SJSA1 (cell line): ENCODE measurements around the gene RAB13. TPM values are rescaled to one million over a fixed set of nuclear protein-coding genes. Genes with fewer than 3 reads are reported as not detected.

Experiments used
- DNase-seq, 2 experiments: peaks; one replicate each; pipeline ENCODE4 v3.0.0-alpha.2; 2015 to 2020; ENCODE audit warnings: low spot score in 2 of 2, low read depth in 1 of 2
- H3K27ac ChIP-seq: fragments of 250-450 bp; sonication (Bioruptor Pico); 2 replicates; pipeline ENCODE4 v1.5.1; 2020; ENCODE audit warnings: mild to moderate bottlenecking, moderate library complexity
- H3K27me3 ChIP-seq: fragments of 250-450 bp; sonication (Bioruptor Pico); replicated peaks from 2 replicates; pipeline ENCODE4 v1.5.1; 2020; ENCODE audit warnings: mild to moderate bottlenecking, moderate library complexity
- H3K36me3 ChIP-seq: fragments of 250-450 bp; sonication (Bioruptor Pico); 2 replicates; pipeline ENCODE4 v1.5.1; 2020; ENCODE audit warnings: mild to moderate bottlenecking
- H3K4me1 ChIP-seq: fragments of 250-450 bp; sonication (Bioruptor Pico); replicated peaks from 2 replicates; pipeline ENCODE4 v1.6.1; 2021; ENCODE audit warnings: mild to moderate bottlenecking
- H3K4me3 ChIP-seq: fragments of 250-450 bp; sonication (Bioruptor Pico); 2 replicates; pipeline ENCODE4 v1.5.1; 2020; ENCODE audit warnings: mild to moderate bottlenecking
- H3K9me3 ChIP-seq: fragments of 250-450 bp; sonication (Bioruptor Pico); replicated peaks from 2 replicates; pipeline ENCODE4 v1.5.1; 2020; ENCODE audit warnings: mild to moderate bottlenecking
- total RNA-seq: library from RNA; depleted of rRNA; stranded (reverse); fragments of >200 nt; shearing (Covaris generic); gene quantifications from 2 replicates; pipeline ENCODE4 v1.2.3, GENCODE V29; 2014

Gene RAB13
- total RNA-seq, 1 experiment from 2014 or later: 33.5 TPM

- Histone ChIP-seq H3K4me1 (peaks cover 20% of the 10 kb centered on the region), H3K27me3 (no peaks in the 10 kb centered on the region), H3K27ac (no peak overlapping the region), H3K4me3 (peak overlapping the region; percentile 81), H3K9me3 (no peaks in the 10 kb centered on the region), H3K36me3 (peaks cover 47% of the 10 kb centered on the region)
- peak in 1 of 2 experiments; percentile 45 for DNase-seq
These were observed 28.4 kb downstream of the RAB13 start for GRCh38 chr1:153957744-153958110.

DNA sequence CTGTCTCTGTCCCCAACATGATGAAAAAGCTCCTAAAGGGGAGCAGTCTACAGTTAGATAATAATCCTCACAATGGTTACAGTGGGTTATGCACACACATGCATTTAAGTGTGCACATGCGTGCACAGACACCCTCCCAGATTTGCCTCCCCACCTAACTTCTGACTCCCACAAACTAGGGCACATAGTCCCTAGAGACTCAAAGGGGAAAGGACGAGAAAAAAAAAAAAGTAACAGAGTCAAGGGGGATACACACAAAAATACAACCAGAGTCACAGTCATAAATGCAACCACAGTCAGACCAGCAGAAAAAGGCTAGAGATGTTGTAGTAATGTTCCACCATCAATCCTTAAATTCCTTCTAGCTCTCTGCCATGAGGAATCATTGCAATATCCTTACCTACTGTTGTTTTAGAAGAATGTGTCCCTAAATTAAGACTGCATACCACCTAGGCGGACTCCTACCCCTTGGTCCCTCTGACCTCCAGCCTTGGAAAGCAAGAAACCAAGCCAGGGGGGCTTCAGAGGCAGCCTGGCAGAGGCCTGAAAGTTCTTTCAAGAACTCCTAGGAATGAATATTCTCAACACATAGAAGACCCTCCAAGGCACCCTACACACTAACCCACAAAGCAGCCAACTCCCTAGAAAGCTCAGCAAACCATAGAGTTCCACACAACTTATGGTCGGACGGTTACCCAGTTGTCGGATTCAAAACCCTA is 29.0 kb downstream of the RAB13 start:
- no peaks in the 10 kb centered on the region for H3K27me3 ChIP-seq
- no peaks in the 10 kb centered on the region for H3K9me3 ChIP-seq
- no peak overlapping the region for H3K27ac ChIP-seq
- peaks cover 15% of the 10 kb centered on the region for H3K4me1 ChIP-seq
- peaks cover 53% of the 10 kb centered on the region for H3K36me3 ChIP-seq
- H3K4me3 ChIP-seq: peak overlapping the region; percentile 81
- DNase-seq: no peak

DNA sequence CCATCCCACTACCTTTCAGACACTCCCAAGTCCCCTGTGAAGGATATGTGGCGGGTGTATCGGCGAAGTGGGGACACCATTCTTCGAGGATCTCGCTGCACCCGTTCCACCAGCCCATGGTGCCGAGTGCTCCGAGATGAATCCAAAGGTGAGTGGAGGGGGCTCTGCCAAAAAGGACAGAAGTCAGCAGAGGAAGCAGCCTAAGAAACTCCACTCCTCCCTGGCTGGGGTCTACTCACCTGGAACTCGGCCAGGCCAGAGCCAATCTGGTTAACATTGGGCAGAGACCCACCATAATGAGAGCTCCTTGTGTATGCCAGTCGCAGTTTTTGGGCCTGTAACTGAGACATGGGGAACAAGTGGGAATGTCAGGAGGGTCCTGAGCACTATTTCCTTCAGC is 31.3 kb downstream of the RAB13 start:
- no peak for DNase-seq
- Histone ChIP-seq H3K36me3 (peaks cover 54% of the 10 kb centered on the region), H3K9me3 (no peaks in the 10 kb centered on the region), H3K27ac (no peak overlapping the region), H3K4me1 (peaks cover 11% of the 10 kb centered on the region; the same call in 1 of the 2 replicates), H3K27me3 (no peaks in the 10 kb centered on the region), H3K4me3 (no peak overlapping the region)

DNA sequence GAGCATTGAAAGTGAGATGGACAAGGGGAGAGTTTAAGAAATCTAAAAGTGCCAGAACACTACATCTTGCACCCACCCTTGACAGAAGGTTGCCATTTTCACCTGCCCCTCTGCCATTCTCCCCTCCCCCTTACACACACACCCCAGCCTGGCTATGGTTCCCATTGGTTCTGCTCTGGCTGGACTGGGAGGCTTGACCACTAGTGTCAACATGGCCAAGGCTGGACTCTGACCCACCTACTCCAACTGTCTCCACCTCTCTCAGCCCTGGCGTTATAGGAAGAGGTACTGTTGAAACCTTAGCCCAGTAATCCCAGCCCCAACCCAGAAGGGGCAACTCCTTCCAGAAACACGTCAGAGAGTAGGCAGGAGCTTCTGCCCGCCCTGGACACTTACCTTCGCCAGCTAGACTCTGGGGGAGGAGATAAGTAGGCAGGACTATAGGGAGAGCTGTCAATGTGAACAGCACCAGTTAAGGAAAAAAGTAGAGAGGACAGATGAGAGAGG is 32.2 kb downstream of the RAB13 start:
- no peaks in the 10 kb centered on the region for H3K9me3 ChIP-seq
- H3K27me3 ChIP-seq: no peaks in the 10 kb centered on the region
- DNase-seq: peak in 1 of 2 experiments; percentile 36
- no peak overlapping the region for H3K27ac ChIP-seq
- H3K36me3 ChIP-seq: peaks cover 54% of the 10 kb centered on the region
- no peak overlapping the region for H3K4me3 ChIP-seq
- peaks cover 9% of the 10 kb centered on the region; the same call in 1 of the 2 replicates for H3K4me1 ChIP-seq

- Histone ChIP-seq H3K4me1 (peaks cover 4% of the 10 kb centered on the region), H3K27ac (no peak overlapping the region), H3K4me3 (no peak overlapping the region), H3K36me3 (peaks cover 68% of the 10 kb centered on the region), H3K27me3 (no peaks in the 10 kb centered on the region), H3K9me3 (no peaks in the 10 kb centered on the region)
- no peak for DNase-seq
These were observed 34.3 kb downstream of the RAB13 start for GRCh38 chr1:153951801-153952200.

GRCh38 chr1:153951183-153951582 is 35.0 kb downstream of the RAB13 start:
- peaks cover 74% of the 10 kb centered on the region for H3K36me3 ChIP-seq
- peaks cover 2% of the 10 kb centered on the region; the same call in 1 of the 2 replicates for H3K9me3 ChIP-seq
- peaks cover 6% of the 10 kb centered on the region for H3K4me1 ChIP-seq
- H3K4me3 ChIP-seq: no peak overlapping the region
- H3K27ac ChIP-seq: no peak overlapping the region
- no peaks in the 10 kb centered on the region for H3K27me3 ChIP-seq
- DNase-seq: no peak

DNA sequence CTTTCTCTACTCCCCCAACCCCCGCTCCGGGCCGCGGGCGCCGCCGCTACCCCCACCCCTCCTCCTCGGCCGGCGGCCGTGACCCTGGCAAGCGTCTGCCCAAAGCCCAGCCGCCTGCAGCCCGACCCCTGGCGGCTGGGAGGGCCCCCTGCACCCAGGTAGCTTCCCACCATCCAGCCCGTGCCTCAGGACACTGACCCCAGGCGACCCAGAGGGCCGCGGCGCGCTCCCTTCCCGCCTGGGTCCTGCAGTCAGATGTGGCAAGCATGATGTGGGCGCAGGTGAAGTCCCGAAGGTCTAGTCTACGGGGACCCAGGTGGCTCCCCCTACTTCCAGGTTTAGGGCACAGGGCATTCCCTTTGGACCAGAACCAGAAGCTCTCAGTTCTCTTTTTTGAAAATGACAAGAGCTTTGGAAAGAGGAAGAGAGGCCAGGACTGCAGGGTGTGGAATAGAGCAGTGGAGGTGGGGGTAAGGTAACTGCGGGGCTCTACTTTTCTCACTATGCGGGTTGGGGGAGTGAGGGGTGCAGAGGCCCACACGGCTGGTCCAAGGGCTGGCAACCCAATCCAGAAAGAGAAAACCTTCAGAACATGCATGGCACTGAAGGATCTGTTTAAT is 39.4 kb downstream of the RAB13 start, which contains the start of gene DENND4B:
Gene DENND4B, minus strand, starts transcription at position 97 of the 620 bp plus-strand sequence. CDS start 2,344 bp downstream, outside the sequence.
- Histone ChIP-seq H3K4me1 (peaks cover 23% of the 10 kb centered on the region), H3K36me3 (peaks cover 81% of the 10 kb centered on the region), H3K27ac (peak within 1 kb of the TSS; percentile 71), H3K9me3 (peaks cover 6% of the 10 kb centered on the region), H3K27me3 (no peaks in the 10 kb centered on the region), H3K4me3 (peak within 1 kb of the TSS; percentile 100)
- peak; percentile 63 to 82 for DNase-seq

- Histone ChIP-seq H3K4me1 (peaks cover 23% of the 10 kb centered on the region), H3K4me3 (peak overlapping the region; percentile 100), H3K9me3 (peaks cover 6% of the 10 kb centered on the region), H3K27ac (peak overlapping the region; percentile 71), H3K36me3 (peaks cover 81% of the 10 kb centered on the region), H3K27me3 (no peaks in the 10 kb centered on the region)
- peak; percentile 69 to 70 for DNase-seq
These were observed 40.1 kb downstream of the RAB13 start for GRCh38 chr1:153945795-153946621.

DNA sequence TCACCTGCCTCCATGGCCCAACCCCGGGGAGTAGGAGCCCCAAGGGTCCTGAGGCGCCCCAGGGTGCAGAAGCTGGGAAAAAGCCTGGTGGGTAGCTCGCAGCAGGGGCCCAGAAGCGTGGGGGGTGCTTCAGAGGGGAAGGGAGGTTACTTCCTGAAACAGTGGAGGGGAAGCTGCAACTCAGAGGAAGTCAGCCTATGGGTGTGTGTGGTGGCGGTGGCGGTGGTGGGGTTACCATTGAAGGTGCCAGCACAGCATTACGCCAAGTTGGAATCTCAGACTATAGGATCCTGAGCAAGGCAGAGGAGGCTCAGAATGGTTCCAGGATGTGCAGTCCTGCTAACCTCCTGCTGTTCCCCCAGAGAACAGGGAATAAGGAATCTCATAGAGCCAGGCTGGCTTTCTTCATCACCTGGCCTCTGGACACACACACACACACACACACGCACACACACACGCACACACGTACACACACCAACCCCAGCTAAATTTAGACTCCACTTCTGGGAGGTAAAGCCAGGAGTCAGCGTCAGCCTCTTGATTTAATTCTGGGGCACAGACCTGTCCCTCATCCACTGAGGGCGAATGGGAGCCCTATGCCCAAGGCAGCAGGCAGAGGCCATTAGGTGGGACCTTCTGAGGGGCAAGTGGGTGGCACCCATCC is 40.9 kb downstream of the RAB13 start:
- DNase-seq: no peak
- peaks cover 80% of the 10 kb centered on the region for H3K36me3 ChIP-seq

DNA sequence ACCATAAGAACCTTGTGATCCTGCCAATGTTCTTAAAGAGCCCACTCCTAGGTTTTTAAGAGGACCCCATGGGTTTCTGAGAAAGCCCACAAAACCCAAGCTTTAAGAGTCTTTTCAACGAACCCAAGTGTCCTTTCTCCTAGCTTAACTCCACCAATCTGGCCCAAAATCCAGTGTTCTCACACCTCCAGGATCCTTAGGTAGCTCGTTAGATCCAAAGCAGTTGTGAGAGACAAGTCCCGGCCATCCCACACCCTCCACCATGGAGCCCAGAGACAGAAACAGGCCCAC is 41.4 kb downstream of the RAB13 start:
- no peak overlapping the region for H3K27ac ChIP-seq

More for the DNA sequence above, 40.9 kb downstream of the RAB13 start:
- Histone ChIP-seq H3K9me3 (peaks cover 6% of the 10 kb centered on the region), H3K27ac (peak overlapping the region; percentile 71), H3K27me3 (no peaks in the 10 kb centered on the region), H3K4me3 (peak overlapping the region; percentile 100), H3K4me1 (peaks cover 23% of the 10 kb centered on the region)

GRCh38 chr1:153944005-153944826 is 41.9 kb downstream of the RAB13 start:
- Histone ChIP-seq H3K9me3 (peaks cover 6% of the 10 kb centered on the region), H3K27ac (no peak overlapping the region), H3K4me1 (peaks cover 23% of the 10 kb centered on the region), H3K27me3 (no peaks in the 10 kb centered on the region), H3K4me3 (no peak overlapping the region), H3K36me3 (peaks cover 81% of the 10 kb centered on the region)
- no peak for DNase-seq

More for the DNA sequence above, 41.4 kb downstream of the RAB13 start:
- no peak for DNase-seq
- Histone ChIP-seq H3K27me3 (no peaks in the 10 kb centered on the region), H3K36me3 (peaks cover 81% of the 10 kb centered on the region), H3K9me3 (peaks cover 6% of the 10 kb centered on the region), H3K4me1 (peaks cover 23% of the 10 kb centered on the region), H3K4me3 (no peak overlapping the region)

- no peak overlapping the region for H3K4me3 ChIP-seq
These were observed 43.2 kb downstream of the RAB13 start for GRCh38 chr1:153942766-153943549.

More at GRCh38 chr1:153942766-153943549, 43.2 kb downstream of the RAB13 start:
- DNase-seq: no peak
- Histone ChIP-seq H3K27ac (no peak overlapping the region), H3K27me3 (no peaks in the 10 kb centered on the region), H3K4me1 (peaks cover 23% of the 10 kb centered on the region), H3K36me3 (peaks cover 75% of the 10 kb centered on the region), H3K9me3 (peaks cover 6% of the 10 kb centered on the region)
